SK-N-SH (cell line): ENCODE measurements around the gene BIRC7.

Experiments used
- MEF2A ChIP-seq: IDR thresholded peaks from 2 replicates; pipeline ENCODE4 v1.4.0; 2012; ENCODE audit warnings: low read depth, borderline replicate concordance
- POLR2AphosphoS5 ChIP-seq: IDR thresholded peaks from 2 replicates; pipeline ENCODE4 v1.6.1; 2012; ENCODE audit warnings: low read depth, low read length
- REST ChIP-seq: IDR thresholded peaks from 2 replicates; pipeline ENCODE4 v1.6.1; 2012; ENCODE audit warnings: mild to moderate bottlenecking, low read depth, low read length, moderate library complexity
- RFX5 ChIP-seq: IDR thresholded peaks from 2 replicates; pipeline ENCODE4 v1.6.1; 2012; ENCODE audit warnings: mild to moderate bottlenecking, improper control_type of control experiment, low read length
- TCF12 ChIP-seq: IDR thresholded peaks from 2 replicates; pipeline ENCODE4 v1.4.0; 2012
- ZBTB33 ChIP-seq: IDR thresholded peaks from 2 replicates; pipeline ENCODE4 v1.4.0; 2012; ENCODE audit warnings: low read depth, borderline replicate concordance
- TF ChIP-seq, protein P1 (sequence below): fragments of 200-600 bp; sonication (generic); IDR thresholded peaks from 2 replicates; pipeline ENCODE4 v1.6.1; 2017; ENCODE audit warnings: antibody characterized with exemption, mild to moderate bottlenecking, moderate library complexity

DNA sequence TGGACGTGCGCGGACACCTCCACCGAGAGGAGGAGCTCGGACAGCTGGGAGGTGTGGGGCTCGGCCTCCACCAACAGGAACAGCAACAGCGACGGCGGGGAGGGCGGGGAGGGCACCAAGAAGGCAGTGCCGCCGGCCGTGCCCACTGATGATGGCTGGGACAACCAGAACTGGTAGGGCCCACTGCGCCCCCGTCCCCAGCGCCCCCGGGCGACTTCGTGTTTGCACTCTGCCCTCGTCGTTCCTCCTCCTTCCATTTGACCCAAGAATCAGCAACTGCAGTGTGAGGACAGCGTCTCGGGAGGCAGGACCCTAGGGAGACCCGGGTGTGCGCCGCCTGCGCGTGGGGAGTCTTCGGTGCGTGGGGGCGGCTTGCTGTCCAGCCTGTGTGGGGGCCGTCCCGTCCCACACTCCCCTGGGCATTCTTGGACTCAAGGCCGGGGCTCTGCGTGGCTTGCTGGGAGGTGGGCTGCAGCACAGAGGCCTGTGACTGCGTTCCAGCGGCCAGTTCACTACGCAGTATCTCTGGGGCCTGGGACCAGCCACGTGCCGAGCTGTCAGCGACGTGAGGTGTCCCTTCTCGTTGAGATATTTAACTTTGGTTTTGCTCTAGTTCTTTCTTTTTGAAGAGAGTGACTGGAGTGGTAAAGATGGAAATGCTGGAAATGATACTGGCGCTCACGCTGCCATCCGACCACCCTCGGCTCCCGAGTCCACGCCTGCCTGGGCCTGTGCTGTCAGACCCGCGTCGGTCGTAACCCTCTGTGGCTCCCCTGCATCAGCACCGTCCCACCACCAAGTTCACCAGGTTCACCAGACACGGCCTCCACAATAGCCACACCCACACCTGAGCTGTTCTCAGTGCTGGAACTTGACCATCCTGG lies 52.2 kb downstream of the BIRC7 start:
- TF ChIP-seq RFX5 (no peak), ZBTB33 (no peak), POLR2AphosphoS5 (no peak), MEF2A (no peak), REST (no peak), TCF12 (no peak)
- TF ChIP-seq, protein P1, sequence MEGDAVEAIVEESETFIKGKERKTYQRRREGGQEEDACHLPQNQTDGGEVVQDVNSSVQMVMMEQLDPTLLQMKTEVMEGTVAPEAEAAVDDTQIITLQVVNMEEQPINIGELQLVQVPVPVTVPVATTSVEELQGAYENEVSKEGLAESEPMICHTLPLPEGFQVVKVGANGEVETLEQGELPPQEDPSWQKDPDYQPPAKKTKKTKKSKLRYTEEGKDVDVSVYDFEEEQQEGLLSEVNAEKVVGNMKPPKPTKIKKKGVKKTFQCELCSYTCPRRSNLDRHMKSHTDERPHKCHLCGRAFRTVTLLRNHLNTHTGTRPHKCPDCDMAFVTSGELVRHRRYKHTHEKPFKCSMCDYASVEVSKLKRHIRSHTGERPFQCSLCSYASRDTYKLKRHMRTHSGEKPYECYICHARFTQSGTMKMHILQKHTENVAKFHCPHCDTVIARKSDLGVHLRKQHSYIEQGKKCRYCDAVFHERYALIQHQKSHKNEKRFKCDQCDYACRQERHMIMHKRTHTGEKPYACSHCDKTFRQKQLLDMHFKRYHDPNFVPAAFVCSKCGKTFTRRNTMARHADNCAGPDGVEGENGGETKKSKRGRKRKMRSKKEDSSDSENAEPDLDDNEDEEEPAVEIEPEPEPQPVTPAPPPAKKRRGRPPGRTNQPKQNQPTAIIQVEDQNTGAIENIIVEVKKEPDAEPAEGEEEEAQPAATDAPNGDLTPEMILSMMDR = no peak
